ENCODE measurements around the gene ZSCAN20. TPM values are rescaled to one million over a fixed set of nuclear protein-coding genes. Genes with fewer than 3 reads are reported as not detected.
A peak's percentile ranks its signal among the peaks of the same experiment; 100 is the strongest.

ZSCAN20 gene
- total and polyA plus RNA-seq, 9 of the 15 experiments (the other 6 are each of a cell fraction or from before 2014, with no cell fraction given) = 0.36 to 3.3 (median 2.0) TPM

DNA sequence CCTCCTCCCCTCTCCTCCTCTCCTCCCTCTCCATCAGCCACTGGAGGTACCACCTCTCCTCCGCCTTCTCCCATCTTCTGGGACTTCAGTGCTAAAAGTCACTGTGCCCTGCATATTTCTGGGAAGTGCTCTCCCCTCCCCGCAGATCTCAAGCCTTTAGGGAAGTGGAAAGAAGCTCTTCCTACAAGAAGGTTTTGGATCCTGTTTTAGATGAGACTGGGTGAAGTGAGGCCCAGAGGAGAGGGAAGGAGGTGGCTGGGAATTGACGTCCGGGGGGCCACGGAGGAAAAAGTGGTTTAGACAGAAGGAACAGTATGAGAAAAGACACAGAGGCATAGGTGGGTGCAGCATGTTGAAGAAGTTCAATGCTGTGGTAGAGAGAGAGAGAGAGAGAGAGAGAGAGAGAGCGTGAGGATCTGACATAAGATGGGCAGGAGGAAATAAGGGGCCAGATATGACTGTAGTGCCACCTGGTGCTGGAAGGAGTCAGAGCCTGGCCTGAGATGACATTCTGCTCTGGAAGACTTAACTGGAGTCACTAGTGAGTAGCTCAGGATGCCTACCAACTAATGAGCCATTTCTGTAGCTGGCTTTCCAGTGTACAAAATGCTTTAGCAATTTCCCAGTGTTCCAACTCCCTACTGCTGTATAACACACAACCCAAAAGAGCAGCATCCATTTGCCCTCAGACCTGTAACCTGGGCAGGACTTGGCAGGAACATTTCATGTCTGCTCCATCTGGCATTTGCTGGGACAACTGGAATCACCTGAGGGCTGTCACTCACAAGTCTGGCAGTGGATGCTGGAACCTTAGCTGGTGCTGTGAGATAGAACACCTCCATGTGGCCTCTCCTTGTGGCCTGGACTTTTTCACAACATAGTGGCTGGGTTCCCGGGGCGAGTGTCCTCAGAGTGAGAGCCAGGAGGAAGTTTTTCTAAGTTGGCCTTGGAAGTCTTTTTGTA lies 16.6 kb upstream of the ZSCAN20 start:
- DNase-seq (ENCODE audit: extremely low read depth in 1 of 4, low spot score in 3 of 4) (peak; percentile 45 to 70 (median 56)), FAIRE-seq (no peak), ATAC-seq (peak; percentile 95)
- no peak overlapping the region for H3K9ac ChIP-seq (ENCODE audit: insufficient read depth in 1 of 2, low read depth in 2 of 2, low read length in 2 of 2)
- in situ Hi-C loops (cut with MboI) (loop anchor here (10.0 kb wide), 1 partner anchor 161 kb away; no protein-coding TSS in a partner anchor), intact Hi-C loops (cut with micrococcal nuclease) (loop anchor here (1.0 to 5.0 kb wide), 2 partner anchors 84 to 161 kb away; no protein-coding TSS in a partner anchor)
- peaks cover 11 to 27% of the 10 kb centered on the region in 2 experiments; a peak in 3 of 5 replicates for H3K27me3 ChIP-seq (ENCODE audit: control insufficient read depth in 2 of 2, insufficient read depth in 2 of 2, low read length in 2 of 2)
- H4K20me1 ChIP-seq (replicated peaks; ENCODE audit: control insufficient read depth, insufficient read depth, low read length) = no peaks in the 10 kb centered on the region; the same call in 1 of the 2 replicates
- ChIA-PET POLR2A (interaction anchor here (0.6 to 0.9 kb wide), 3 partner anchors 10 to 155 kb away, joined by 3 read pairs; no protein-coding TSS in a partner anchor), CTCF (ENCODE audit: low intra/inter-chr PET ratio) (interaction anchor here (0.7 to 1.2 kb wide), 3 partner anchors 81 to 161 kb away, joined by 3 to 10 read pairs (median 5); no protein-coding TSS in a partner anchor)
- no peaks in the 10 kb centered on the region for H3K9me3 ChIP-seq (replicated peaks; ENCODE audit: control insufficient read depth, insufficient read depth, low read depth, low read length)
- no peaks in the 10 kb centered on the region for H3K9me1 ChIP-seq (ENCODE audit: control insufficient read depth, insufficient read depth, low read length)
- H3K79me2 ChIP-seq (ENCODE audit: control insufficient read depth, insufficient read depth, low read length) = no peaks in the 10 kb centered on the region
- no peak overlapping the region for H2AFZ ChIP-seq (ENCODE audit: low read depth, low read length)
- WGBS (ENCODE audit: insufficient coverage, low coverage, missing lambda C conversion rate) = 8% methylated on average over 8 of the region's 8 CpGs
- no TSS peak for BruUV-seq (replicated peaks)
- no peak overlapping the region for H3K27ac ChIP-seq (ENCODE audit: extremely low read depth, low read depth, low read length)
- H3K4me3 ChIP-seq = no peak overlapping the region
- H3K36me3 ChIP-seq (ENCODE audit: control insufficient read depth, insufficient read depth, low read length) = no peaks in the 10 kb centered on the region
- H3K4me1 ChIP-seq (replicated peaks in 1 of 2; ENCODE audit: control insufficient read depth in 2 of 2, insufficient read depth in 2 of 2, low read length in 2 of 2) = peaks cover 0 to 4% of the 10 kb centered on the region in 2 experiments; a peak in 1 of 5 replicates
- H3K4me2 ChIP-seq (ENCODE audit: insufficient read depth, low read length) = no peak overlapping the region
- TF ChIP-seq, protein P1, sequence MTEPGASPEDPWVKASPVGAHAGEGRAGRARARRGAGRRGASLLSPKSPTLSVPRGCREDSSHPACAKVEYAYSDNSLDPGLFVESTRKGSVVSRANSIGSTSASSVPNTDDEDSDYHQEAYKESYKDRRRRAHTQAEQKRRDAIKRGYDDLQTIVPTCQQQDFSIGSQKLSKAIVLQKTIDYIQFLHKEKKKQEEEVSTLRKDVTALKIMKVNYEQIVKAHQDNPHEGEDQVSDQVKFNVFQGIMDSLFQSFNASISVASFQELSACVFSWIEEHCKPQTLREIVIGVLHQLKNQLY (CRISPR knock-in tag; conservative IDR thresholded peaks at IDR 0.05) = no peak
- TF ChIP-seq ZNF57 (CRISPR knock-in tag; IDR thresholded peaks at IDR 0.05) (no peak), ESRRB (CRISPR knock-in tag; IDR thresholded peaks at IDR 0.05; ENCODE audit: borderline replicate concordance) (no peak), ZBTB7A (IDR thresholded peaks at IDR 0.05; ENCODE audit: borderline replicate concordance, control insufficient read depth, low read depth, low read length) (no peak), GTF2E2 (tag; IDR thresholded peaks at IDR 0.05) (no peak), KAT8 (IDR thresholded peaks at IDR 0.05; ENCODE audit: low read depth) (no peak), TEAD4 (IDR thresholded peaks at IDR 0.05; ENCODE audit: low read length) (no peak), TEAD4 (CRISPR knock-in tag; IDR thresholded peaks at IDR 0.05; ENCODE audit: borderline replicate concordance) (no peak), POLR2AphosphoS5 (IDR thresholded peaks at IDR 0.05; ENCODE audit: control insufficient read depth, insufficient read depth, low read depth, low read length) (no peak), RCOR1 (IDR thresholded peaks at IDR 0.05; ENCODE audit: borderline replicate concordance in 1 of 2, low read depth in 2 of 2, low read length in 2 of 2) (peak in 1 of 2 experiments; percentile 51; a peak in 1 of 4 replicates), ZNF174 (CRISPR knock-in tag; IDR thresholded peaks at IDR 0.05) (no peak), RBM22 (IDR thresholded peaks at IDR 0.05; ENCODE audit: low read depth, low read length, poor library complexity, severe bottlenecking) (no peak), CTBP1 (IDR thresholded peaks at IDR 0.05; ENCODE audit: borderline replicate concordance) (peak; percentile 46; the same call in 1 of the 2 replicates), ZNF324 (CRISPR knock-in tag; IDR thresholded peaks at IDR 0.05) (no peak), MEF2D (tag; conservative IDR thresholded peaks at IDR 0.05; ENCODE audit: low read depth) (no peak)
- TF ChIP-seq, protein P2, sequence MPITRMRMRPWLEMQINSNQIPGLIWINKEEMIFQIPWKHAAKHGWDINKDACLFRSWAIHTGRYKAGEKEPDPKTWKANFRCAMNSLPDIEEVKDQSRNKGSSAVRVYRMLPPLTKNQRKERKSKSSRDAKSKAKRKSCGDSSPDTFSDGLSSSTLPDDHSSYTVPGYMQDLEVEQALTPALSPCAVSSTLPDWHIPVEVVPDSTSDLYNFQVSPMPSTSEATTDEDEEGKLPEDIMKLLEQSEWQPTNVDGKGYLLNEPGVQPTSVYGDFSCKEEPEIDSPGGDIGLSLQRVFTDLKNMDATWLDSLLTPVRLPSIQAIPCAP (CRISPR knock-in tag; IDR thresholded peaks at IDR 0.05; ENCODE audit: borderline replicate concordance) = no peak
- TF ChIP-seq, protein P3, sequence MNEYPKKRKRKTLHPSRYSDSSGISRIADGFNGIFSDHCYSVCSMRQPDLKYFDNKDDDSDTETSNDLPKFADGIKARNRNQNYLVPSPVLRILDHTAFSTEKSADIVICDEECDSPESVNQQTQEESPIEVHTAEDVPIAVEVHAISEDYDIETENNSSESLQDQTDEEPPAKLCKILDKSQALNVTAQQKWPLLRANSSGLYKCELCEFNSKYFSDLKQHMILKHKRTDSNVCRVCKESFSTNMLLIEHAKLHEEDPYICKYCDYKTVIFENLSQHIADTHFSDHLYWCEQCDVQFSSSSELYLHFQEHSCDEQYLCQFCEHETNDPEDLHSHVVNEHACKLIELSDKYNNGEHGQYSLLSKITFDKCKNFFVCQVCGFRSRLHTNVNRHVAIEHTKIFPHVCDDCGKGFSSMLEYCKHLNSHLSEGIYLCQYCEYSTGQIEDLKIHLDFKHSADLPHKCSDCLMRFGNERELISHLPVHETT (CRISPR knock-in tag; conservative IDR thresholded peaks at IDR 0.05 in 1 of 2, IDR thresholded peaks at IDR 0.05 in 1 of 2) = no peak

All from K562 (cell line).